ENCODE measurements around the gene SFRP5.

Gene SFRP5

GRCh38 chr10:97771913-97772823 lies at the start of gene SFRP5:
Gene SFRP5, minus strand, starts transcription at chr10:97771999. Its CDS starts 166 bp downstream, at chr10:97771833.
- no peak for DNase-seq

DNA sequence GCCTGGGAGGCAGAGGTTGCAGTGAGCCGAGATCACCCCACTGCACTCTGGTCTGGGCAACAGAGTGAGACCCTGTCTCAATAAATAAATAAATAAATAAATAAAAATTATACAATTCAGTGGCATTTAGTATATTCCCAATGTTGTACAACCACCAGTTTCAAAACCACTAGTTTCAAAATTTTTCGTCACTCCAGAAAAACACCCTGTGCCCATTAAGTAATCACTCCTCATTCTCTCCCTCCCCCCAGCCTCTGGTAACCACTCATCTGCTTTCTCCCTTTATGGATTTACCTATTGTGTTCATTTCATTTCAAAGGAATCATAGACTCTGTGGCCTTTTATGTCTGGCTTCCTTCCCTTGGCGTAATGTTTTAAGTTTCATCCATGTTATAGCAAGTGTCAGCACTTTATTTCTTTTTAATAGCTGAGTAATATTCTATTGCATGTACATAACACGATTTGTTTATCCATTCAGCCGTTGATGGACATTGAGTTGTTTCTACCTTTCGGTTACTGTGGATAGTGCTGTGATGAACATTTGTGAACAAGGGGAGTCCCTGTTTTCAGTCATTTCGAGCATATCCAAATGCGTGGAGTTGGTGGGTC lies 48.4 kb upstream of the SFRP5 start:
- DNase-seq: no peak

DNA sequence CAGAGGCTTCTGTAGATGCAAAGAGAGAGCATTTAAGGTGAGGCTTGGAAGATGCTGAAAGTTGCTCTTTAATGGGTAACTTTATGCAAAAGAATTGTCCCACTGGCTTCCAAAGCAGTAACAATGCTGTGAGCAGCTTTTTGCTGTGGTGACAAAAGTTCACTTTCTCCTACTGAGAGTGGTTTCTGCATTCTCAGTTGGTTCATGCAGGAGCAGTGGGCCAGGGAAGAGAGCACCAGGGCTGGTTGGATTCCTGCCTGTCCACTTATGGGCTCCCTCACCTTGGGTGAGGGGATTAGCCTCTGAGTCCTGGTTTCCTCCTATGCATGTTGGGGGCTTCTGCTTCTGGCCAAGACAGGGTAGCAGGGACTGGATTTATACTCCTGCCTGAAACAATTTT lies 46.8 kb upstream of the SFRP5 start:
- no peak for DNase-seq

- DNase-seq: no peak
Measured at GRCh38 chr10:97816609-97817008, 44.8 kb upstream of the SFRP5 start.

GRCh38 chr10:97814996-97815395 lies 43.2 kb upstream of the SFRP5 start:
- no peak for DNase-seq

DNA sequence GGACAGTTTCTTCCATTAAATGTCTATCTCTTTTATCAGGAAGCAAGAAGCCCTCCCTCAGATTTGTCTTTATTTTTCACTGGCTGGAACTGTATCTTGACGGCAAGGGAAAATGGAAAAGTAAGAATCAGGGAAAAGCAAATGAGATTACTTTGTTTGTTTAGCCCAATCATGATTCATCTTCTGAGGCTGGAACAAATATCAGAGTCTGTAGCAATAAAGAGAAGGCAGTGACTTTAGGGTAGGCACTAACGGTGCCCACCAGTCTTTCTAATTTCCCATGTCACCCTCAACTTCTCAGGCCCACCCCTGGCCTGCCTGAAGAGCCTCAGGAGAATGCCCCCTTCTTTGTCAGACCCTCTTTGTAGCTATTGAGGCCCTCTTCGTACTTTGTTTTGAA lies 41.5 kb upstream of the SFRP5 start:
- DNase-seq: no peak

DNA sequence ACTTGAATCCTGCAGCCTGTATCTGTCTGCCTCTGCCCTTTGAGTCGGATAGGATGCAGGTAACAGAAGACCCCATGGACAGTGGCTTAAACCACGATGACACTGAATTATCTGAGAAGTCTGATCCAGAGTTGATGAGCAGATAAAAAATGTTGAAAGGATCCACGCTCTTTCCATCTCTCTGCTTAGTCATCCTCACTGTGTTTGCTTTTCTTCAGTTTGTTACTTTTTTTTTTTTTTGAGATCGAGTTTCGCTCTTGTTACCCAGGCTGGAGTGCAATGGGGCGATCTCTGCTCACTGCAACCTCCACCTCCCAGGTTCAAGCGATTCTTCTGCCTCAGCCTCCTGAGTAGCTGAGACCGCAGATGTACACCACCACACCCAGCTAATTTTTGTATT lies 40.9 kb upstream of the SFRP5 start:
- no peak for DNase-seq

DNA sequence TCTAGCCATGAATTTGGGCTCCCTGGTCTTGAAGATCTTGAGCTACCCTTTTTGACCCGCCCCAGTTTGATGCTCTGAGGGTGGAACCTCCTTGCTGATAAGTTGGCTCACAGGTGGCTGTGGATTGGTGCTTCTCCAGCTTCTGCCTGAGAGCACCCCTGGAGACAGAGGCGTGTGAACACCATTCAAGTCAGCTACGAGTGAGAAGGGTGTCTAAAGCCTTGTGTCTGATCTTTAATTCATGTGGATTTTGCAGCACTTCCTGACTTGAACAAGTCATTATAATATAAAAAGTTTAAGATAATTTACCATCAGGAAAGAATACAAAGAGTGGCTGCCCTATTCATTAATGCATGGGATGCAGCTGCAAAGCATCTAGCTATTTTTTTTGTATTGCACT lies 40.2 kb upstream of the SFRP5 start:
- DNase-seq: no peak

GRCh38 chr10:97810446-97810845 lies 38.6 kb upstream of the SFRP5 start:
- DNase-seq: no peak

DNA sequence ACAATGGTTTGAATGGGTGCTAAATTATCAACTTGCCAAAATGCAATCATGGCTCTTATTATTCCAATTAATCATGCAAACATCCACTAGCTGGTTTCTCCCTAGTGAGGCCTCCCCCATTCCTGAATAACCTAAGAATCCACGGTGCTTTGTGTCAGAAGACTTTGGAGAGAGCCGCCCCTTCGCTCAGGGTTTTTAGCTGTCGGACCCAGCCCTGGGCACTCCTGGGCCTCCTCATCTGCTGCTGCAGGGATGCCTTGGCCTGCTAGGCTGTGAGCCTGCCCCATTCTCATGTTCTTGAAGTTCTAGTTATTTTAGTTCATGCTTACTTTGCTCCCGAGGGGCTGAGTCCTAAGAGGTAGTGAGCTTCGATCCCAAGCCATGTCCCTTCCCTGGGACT lies 34.1 kb upstream of the SFRP5 start:
- no peak for DNase-seq

DNA sequence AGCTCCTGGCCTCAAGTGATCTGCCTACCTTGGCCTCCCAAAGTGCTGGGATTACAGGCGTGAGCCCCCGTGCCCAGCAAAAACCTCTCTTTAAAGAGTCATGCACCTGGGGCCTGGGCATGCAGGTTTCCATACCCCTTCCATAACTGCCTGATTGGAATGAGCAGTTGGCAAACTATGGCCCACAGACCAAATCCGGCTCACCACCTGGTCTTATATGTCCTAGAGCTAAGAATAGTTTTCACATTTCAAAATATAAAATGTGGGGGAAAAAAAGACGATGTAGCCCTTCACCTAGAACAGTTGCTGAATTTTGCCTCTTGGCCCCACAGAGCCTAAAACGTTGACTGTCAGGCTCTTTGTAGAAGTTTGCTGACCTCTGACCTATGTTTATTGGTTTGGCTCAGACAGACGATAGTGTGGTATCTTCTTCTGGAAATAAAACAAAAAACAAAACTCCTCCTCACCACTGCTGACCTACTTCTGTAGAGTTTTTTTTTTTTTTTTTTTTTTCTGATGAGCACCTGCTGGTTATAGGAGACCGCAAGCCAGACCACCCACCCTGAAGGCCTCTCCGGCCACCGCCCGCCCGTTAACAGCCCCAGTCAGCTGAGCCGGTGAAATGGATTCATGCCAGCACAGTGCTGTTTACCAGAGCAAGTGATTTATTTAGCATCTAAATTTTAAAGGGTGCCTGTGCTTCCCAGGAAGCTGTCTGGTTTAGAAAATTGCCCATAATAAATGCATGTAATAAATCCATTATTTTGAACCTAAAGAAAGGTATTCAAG lies 33.5 kb upstream of the SFRP5 start:
- DNase-seq: no peak

GRCh38 chr10:97801422-97801821 lies 29.6 kb upstream of the SFRP5 start:
- no peak for DNase-seq

DNA sequence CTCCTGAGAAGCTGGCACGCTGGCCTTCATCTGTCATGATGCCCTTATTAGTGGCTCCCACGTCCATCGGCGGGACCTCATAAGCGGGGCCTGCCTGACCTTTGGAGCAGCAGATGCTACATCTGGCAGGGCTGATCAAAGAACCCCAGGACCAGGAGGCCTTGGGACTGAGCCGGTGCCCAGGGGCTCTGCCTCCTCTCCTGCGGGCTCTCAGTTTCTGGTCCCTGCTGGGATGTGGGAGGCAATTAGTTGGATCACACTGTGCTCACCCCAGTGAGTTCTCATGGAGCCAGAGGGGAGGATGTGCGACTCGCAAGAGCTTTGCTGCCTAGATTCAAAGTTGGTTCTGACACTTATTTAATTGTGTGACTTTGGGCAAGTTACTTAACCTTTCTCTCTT lies 28.7 kb upstream of the SFRP5 start:
- DNase-seq: no peak

DNA sequence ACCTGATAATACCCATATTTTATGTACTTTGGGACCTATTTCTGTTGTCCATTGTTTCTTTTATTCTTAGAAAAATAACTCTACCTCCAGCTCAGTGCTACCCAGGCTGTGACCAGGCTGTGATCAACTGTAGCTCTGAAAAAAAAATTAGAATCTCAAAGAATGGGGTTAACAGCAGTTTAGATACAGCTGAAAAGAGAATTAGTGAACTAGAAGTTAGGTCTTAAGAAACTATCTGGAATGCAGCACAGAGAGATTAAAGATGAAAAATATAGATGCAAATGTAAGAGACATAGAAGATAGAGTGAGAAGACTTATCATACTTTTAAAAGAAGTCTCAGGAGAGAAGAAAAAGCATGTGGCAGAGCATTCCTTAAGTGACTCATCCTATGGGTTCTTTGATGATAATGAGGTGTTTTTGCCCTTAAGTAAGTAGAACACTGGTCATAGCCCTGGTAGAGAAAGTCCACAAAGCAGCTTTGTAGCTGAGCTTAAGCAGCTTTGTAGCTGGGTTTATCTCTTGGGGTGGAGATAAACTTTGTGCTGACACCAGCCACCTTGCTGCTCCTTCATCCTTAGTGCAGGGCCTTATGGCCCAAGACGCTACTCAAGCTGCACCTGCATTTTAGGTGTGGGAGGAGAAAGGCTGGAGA lies 27.3 kb upstream of the SFRP5 start:
- DNase-seq: no peak

DNA sequence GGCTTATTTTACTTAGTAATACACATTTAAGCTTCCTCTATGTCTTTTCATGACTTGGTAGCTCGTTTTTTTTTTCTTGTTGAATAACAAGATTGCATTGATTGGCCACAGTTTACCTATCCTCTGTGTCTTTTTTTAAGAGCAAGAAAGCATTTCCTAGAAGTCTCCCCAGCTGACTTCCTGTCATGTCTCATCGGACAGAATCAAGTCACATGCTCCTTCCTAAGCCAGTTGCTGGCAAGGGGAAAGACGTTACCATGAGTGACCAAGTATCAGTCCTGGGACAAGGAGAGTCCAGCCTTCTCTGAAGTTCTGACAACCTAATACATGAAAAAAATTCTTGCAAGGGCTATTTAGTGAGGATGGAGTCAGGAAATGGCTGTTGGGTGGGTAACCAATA lies 24.9 kb upstream of the SFRP5 start:
- DNase-seq: no peak

- DNase-seq: no peak
Measured at GRCh38 chr10:97795886-97796285, 24.1 kb upstream of the SFRP5 start.

DNA sequence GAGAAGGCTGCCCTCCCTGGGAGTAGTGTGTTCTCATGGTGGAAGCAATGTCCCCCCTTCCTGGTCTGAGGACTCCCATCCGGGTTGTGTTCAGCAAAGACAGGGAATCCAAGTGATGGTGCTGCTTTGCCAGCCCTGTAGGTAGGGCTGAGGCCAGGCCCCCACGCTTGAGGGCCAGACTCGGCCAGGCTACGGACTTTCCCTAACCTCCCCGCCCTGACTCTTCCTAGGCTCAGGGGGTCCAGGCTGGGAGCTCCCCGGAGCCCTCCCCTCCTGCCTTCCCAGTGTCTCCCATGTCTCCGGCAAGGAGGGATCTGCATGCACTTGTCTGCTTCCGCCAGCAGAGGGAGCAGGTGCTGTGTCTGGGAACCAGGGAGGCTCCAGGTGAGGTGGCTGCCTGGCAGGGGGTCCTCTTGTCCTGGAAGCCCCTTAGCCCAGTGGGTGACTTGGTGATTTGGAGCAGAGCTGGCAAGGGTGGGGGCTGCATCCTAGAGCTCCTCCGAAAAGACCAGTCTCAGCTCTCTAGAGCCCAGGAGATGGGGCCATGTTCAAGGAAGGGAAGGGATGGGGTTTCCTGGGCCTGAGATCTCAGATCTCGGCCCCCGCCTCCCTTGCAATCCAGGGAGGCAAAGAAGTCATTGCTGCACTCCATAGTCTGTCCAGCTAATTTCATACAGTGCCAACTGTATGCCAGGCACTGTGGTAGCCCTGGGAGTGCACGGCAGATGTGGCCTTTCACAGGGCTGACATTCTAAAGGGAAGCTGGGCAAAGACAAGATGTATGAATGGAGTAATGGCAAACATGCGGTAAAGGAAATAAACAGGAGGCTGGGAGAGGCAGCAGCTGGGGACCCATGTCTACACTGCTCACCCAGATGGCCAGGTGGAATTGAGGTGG lies 20.3 kb upstream of the SFRP5 start:
- peak; percentile 2 for DNase-seq

DNA sequence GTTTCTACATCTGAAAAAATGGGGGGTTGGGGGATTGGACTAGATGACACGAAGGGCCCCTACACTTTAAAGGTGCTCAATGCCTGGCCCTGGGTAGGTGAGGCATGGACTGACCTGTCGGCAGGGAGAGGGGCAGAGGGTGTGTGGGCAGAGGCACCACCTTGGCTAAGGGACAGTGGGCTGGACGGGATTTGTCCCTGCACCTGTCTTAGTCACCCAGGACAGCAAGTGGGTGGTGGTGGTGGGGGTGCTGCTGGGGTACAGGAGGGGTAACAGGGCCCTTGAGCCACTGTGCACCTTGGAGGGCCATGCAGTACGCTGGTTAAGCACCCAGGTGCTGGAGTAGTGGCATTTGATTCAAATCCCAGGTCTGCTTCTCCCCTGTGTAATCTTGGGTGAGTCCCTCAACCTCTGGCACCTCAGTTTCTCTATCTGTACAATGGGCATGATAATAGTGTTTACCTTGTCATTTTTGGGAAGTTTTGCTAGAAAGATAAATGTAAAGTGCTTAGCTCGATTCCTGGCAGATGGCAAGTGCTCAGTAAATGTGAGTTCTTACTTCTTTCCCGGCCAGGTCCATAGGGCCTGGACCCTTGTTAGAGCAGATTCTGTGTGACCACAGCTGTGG lies 18.1 kb upstream of the SFRP5 start:
- no peak for DNase-seq

DNA sequence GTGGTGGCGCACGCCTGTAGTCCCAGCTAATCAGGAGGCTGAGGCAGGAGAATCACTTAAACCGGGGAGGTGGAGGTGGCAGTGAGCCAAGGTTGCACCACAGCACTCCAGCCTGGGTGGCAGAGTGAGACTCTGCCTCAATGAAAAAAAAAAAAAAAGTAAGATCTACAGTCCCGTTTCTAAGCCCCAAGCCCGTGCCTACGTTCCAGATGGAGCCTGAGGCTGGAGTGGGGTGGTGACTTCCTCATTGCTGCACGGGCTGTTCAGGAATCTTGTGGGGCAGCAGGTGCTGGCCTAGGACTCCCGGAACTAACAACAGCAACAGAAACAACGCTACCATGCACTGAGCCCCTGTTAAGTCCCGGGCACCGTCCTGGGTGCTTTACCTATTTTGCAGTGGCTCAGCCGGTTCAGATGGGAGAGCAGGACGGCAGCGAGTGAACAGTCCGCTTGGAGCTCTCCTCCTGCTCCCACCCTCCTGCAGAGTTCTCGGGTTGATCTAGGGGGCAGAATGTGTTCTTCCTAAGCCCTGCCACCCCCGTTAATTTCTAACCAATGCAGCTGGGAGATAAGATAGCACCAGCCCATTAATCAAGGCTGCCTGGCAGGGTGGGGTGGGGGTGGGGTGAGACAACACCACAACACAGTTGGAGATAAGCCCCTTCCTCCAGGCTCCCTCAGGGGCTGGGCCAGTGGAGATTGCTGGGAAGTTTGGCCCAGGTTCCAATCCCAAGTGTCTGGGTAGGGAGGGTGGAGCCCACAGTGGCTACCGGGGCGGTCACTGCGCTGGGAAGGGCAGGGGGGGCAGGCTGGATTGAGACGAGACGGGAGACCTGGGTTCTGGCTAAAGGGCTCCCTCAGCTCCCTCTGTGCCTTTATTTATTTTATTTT lies 17.0 kb upstream of the SFRP5 start:
- DNase-seq: no peak

- no peak for DNase-seq
Measured at GRCh38 chr10:97785731-97786130, 13.9 kb upstream of the SFRP5 start.

DNA sequence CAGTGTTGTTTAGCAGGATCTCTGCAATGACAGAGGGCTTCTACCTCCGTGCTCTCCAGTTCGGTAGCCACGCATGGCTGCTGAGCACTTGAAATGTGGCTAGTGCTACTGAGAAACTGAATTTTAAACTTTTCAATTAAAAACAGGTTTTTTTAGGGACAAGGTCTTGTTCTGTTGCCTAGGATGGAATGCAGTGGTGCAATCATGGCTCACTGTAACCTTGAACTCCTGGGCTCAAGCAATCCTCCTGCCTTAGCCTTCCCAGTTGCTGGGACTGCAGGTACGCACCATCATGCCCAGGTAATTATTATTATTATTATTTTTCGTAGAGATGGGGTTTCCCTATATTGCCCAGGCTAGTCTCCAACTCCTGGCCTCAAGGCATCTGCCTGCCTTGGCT lies 13.4 kb upstream of the SFRP5 start:
- DNase-seq: no peak

All from NCI-H187 treated with DMSO at 0.1 percent for 48 hours (cell line).